NCI-H2227 treated with DMSO at 0.1 percent for 48 hours (cell line): ENCODE data around the gene XRCC5.
"Not testable (repeated sequence)": the region's sequence is repeated elsewhere in the genome, so short reads cannot be mapped to it uniquely, and the experiment has no call there.

Experiments
- DNase-seq: peaks from one replicate; lab custom pipeline; 2025; lab: John Stamatoyannopoulos, UW

The XRCC5 gene

DNA sequence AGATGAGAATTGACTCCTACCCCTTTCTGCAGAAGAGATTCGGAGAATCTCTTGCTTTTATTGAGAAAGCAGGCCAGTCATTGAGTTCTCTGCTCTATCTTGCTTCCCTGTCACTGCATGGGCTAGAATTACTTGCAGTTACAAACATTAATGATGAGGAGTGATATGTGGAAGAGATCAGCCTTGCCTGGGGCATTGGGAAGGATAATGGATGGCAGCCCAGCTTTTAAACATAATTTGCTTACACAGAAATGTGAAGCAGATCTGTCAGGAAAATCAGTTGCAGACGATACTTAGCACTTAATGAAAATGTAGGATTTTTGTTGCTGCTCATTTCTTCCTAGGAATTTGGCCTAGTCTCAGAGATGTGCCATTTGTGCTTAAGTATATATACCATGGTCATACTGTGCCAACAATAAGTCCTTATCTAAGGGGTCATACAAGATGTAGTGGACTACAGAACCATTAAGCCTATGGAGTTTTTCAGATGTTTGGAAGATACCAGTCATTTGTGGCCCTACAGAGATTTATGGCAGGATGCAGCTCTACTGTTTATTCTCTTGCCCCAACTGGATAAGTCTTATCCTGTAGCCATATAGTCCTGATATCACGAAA lies 92.7 kb downstream of the XRCC5 start:
- no peak for DNase-seq

DNA sequence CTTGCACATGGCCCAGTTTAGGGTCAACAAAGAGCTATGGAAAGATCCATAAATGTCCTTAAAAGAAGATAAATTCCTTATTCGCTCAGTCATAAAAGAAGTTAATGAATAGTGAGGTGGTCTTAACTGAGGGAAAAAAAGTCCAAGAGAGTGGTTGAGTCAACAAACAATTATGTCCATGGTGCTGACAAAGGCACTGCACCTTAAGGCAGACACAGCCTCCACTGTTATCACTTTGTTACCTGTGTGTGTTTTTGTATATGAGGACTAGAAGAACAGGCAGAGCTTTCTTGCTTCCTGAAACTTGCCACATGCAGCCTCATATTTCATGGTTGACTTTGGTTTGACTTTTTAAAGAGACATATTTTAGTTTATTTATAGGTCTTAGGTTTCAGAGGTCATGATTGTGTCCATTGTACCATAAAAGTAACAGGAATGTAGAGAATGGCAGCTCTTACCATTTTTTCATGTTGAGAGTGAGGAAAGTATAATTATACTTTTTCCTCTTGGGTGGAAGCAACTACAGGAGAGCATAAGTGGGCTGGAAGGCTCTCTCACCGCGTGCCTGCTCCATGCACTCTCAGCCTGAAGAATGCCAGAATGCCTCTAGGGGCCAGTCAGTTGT lies 93.6 kb downstream of the XRCC5 start:
- no peak for DNase-seq

DNA sequence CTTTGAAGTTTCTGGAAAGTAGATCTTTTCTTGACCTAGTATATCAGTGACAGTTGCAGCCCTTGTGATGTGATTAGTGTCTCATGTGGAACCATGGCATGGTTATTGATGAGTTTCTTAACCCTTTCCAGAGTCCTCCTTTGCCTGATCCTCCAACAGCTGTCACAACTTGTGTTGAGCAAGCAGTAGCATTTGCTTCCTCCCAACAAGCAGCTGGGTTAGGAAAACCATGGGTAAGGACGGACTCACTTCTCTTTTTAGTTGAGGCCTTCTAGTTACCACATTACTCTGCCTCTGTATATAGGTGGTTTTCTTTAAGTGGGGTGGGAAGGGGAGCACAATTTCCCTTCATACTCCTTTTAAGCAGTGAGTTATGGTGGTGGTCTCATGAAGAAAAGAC lies 96.3 kb downstream of the XRCC5 start:
- DNase-seq = no peak

DNA sequence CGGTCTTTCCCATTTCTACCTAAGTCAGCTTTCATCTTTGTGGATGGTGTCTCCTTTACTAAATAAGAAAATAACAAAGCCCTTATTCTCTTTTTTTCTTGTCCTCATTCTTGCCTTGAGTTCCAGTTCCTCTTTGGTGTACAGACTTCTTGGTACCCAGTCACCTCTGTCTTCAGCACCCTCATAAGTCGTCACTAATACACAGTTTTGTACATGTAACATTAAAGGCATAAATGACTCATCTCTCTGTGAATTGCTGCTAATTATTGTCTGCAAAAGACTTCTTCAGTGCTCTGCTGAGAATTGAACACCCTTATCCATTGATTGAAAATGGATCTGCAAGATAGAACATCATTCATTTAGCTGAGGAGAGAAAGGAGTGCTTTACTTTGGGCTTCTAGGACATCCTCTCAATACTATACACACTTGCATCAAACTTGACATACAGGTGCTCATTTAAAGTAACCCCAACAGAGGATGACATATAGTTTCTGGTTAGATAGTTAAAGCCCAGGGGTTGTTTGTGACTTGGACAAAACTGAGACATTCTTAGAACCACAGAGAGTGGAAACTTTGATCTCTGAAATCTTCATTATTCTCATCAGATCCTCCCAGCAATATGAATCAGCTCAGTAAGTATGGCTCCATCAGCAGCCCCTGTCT lies 97.0 kb downstream of the XRCC5 start:
- DNase-seq = no peak

DNA sequence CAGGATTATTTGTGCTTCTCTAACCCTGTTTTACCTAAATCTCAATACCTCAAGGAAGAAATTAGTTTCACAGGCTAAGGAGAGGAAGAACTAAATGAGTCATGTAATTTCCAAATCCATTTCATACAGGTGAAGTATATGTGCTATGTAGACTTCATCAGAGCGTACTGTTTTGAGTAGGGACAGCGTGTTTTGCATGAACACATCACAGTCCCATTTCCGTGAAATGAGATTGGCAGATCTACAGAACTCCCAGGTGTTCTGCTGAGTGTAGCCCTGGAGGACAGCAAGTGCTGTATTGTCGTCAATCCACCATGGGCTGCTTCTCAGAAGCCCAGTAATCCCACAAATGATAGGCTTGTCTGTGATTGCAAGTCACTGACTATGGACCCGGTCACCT lies 97.7 kb downstream of the XRCC5 start:
- no peak for DNase-seq

DNA sequence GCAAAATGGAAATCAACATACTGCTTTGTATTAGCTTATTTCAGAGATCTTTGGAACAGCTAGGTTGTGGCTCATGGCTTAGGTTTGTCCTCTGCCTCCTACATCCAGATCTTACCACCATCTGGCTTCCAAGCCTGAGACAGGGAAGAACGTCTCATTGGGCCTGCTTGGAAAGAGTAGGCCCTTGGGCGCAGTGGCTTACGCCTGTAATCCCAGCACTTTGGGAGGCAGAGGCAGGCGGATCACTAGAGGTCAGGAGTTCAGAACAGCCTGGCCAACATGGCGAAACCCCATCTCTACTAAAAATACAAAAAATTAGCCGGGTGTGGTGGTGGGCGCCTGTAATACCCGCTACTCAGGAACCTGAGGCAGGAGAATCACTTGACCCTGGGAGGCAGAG lies 99.5 kb downstream of the XRCC5 start:
- not testable (repeated sequence) for DNase-seq

DNA sequence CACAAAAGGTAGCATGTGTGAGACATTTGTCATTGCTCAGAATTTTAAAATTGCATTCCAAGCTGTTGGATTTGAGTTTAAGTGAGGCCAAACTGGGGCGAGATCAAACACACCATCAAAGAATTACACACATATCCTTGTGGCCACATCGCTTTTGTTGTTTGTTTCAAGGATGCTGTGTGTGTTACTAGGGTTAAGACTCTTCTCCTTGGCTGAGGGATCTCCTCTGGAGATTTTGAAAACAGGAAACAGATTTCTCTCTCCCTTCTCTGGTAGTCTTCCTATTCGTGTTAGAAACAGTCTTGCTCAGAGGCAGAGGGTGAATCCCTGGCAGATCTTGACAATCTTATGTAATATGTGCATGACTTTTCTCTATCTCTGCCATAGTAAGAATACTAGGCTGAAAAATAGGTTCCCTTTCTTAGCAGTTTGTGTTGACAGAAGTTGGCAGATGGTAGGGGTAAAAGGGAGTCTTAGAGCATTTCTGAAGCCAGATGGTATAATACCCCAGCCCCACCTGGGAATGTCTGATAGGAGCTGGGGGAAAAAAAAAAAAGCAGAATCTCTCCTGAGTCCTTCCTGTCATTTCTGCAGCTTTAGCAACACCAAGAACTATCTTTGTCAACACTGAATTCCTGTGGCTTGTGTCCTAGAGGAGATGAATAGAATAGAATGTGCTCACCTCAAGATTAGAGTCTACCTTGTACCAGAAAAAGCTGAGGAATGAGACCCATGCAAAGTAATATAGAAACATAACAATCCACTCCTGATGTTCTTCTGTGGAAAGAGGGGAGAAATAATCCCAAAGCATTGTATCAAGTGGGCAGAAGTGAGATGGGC lies 101.8 kb downstream of the XRCC5 start:
- no peak for DNase-seq

DNA sequence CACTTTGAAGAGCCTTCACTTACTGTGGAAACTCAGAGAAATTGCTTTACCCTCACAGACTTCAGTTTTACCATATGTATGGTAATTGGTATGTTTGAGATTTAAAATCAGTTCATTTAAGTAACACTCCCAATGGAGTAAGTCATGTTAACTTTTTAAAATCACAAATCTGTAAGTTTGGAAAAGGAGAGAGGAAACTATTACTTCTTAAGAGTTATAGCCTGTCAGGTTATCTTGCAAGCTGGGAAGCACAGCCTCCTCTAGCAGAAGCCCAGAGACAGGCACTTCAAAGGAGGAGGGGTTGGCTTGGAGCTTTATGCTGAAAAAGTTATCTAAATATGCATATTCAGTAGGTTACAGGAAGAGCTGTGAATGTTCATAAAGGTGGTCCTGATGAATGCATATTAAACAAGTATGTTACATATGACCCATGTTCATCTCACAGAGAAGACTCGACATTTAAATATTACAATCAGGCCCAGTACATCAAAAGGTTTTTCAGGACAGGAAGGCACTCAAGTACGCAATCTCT lies 102.5 kb downstream of the XRCC5 start:
- DNase-seq = no peak

DNA sequence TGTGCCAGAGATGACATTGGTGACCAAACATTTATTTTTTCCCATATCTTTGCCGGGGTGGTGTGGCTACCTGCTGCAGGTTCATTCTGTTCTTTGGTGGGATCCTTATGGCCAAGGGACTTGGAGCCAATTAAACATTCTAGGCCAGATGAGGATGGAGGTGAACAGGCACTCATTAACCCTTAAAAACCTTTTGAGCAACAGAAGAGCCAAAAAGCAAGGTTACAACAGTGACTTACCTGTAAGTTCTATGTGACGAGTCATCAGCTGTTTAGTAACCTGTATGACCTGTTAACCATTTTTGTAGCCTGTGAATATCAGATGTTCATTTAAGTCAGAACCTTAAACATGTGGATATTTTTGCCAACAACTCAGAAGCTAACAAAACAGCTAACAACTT lies 105.6 kb downstream of the XRCC5 start:
- no peak for DNase-seq

DNA sequence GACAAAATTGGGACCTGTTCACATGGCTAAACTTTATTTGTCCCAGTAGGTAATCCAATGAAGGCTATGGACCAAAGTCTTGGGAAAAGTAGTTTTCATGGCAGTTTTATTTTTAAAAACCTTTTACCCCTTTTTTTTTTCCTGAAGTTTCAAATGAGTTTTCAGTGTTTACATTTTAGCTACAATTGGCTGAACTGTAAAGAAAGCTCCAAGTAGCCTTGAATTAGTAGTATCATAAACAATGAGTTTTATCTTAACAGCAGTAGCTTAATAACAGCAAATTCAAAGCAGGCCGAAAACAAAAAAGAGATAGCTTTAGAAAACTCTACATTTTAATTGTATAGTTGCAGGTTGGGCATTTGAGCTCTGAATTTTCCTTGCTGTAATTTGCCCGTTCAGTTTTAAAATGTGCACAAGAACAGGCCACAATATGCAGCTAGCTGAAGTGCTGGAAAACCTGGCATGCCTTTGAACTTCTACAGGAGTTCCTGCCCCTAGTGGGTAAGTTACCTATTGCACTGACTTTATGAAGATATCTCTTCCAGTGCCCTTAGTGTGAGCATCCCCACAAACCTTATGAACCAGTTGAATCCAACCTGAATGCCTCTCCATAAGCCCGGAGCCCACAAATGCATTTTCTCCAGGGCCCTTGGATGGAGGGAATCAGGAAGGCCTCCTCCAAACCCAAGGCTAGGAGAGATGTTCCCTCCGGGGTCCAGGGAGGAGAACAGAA lies 106.7 kb downstream of the XRCC5 start:
- DNase-seq = no peak

DNA sequence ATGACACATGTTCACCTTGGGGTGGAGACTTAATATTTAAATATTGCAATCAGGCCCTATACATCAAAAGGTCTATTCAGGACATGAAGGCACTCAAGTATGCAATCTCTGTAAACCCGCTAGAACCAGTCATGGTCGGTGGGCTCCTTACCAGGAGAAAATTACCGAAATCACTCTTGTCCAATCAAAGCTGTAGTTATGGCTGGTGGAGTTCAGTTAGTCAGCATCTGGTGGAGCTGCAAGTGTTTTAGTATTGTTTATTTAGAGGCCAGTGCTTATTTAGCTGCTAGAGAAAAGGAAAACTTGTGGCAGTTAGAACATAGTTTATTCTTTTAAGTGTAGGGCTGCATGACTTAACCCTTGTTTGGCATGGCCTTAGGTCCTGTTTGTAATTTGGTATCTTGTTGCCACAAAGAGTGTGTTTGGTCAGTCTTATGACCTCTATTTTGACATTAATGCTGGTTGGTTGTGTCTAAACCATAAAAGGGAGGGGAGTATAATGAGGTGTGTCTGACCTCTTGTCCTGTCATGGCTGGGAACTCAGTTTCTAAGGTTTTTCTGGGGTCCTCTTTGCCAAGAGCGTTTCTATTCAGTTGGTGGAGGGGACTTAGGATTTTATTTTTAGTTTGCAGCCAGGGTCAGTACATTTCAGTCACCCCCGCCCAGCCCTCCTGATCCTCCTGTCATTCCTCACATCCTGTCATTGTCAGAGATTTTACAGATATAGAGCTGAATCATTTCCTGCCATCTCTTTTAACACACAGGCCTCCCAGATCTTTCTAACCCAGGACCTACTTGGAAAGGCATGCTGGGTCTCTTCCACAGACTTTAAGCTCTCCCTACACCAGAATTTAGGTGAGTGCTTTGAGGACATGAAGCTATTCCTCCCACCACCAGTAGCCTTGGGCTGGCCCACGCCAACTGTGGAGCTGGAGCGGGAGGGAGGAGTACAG lies 108.1 kb downstream of the XRCC5 start:
- no peak for DNase-seq

DNA sequence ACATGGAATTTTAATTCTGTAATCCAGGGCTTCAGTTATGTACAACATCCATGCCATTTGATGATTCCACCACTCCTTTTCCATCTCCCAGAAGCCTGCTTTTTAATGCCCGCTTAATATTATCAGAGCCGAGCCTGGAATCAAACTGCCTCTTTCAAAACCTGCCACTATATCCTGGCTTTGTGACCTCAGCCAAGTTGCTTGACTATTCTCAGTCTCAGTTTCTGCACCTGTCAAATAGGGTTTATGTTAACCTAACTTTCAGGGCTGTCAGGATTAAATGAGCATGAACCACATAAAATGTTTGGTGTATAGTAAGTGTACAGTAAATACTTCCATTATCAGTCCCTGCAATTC lies 108.7 kb downstream of the XRCC5 start:
- no peak for DNase-seq

DNA sequence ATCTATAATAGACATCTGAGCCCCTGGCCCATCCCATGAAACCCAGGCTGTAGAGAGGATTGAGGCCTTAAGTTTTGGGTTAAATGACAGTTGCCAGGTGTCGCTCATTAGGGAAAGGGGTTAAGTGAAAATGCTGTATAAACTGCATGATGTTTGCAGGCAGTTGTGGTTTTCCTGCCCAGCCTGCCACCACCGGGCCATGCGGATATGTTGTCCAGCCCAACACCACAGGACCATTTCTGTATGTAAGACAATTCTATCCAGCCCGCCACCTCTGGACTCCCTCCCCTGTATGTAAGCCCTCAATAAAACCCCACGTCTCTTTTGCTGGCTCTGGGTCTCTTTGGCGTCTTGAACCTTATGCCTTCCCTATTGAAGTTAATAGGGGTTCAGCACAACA lies 110.7 kb downstream of the XRCC5 start:
- DNase-seq = no peak

DNA sequence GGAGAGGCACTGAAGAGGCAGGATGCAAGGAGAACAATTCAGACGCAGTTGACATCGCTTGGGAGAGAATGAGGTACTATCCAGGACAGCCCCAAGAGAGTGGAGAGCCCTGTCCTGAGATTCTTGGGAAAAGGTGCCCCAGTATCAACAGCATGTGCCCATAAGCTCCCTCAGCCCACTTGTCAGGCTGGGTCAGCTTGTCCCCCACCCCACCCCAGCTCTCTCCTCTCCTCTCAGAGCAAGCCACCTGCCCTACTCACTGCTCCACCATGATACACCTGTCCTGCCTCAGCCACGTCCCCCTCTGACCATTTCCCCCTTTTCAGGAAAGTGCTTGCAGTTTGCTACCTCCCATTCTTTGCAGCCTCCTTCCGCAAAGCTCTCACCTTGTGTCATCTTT lies 111.8 kb downstream of the XRCC5 start:
- DNase-seq = no peak

DNA sequence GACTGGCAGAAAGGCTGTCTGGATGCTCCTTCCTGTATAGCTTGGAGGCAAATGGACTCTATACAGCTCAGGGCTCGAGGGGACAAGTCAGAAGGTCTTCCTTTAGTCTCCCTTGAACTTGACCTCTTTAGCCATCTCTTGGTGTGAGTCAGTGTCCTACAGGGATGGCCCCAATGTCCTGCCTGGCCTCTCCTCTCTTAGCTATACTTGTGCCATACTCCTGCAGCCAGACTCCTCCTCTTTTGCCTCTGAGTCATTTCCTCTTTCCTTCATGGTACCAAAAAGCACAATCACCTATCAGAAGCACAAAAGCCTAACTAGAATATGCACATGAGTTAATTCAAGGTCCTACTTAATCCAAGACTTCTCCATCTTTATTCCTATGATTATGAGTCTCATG lies 112.7 kb downstream of the XRCC5 start:
- no peak for DNase-seq

DNA sequence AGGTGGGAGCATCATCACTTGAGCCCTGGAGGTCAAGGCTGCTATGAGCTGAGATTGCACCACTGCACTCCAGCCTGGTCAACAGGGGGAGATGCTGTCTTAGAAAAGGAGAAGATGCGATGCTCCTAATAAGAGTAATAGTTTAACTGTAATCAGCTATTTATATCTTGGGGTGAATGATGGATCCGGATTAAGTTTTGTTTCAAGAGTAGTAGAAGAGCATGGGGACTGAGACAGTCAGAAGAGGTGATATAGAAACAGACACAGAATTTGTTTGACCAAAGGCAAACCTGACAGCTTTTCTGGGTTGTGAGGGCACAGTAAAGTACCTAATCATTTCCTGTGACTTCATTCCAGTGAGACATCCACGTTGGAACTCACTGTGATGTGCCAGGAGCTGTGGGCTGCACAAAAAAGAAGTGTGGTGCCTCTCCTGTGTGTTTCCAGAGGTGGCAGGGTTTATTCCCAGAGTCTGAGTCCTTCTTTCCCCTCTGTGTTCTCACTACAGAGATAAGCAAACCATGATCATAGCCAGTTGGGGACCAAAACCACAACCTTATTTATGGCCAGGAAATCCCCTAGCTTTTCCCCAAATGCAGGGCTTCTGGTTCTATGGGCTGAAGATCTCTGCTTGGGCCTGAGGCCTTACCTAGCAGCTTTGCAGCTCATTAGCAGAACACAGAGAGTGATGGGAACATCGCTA lies 113.7 kb downstream of the XRCC5 start:
- no peak for DNase-seq

DNA sequence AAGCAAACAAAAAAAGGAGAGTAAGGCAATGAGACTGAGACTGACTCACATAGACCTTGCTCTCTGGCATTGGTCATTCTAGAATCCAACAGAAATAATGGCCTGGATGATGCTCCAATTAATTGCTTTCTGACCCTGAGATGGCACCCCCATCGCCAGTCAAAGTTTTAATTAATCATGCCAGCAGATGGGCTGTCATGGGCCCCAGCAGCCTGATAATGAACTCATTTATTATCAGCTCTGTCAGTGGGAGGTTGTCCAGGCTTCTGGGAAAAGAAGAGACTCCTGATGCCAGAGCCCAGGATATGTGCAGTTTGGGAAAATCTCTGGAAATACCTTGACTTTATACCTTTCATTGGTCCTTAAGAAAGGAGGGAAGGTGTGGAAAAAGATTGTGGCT lies 115.2 kb downstream of the XRCC5 start:
- DNase-seq = no peak

DNA sequence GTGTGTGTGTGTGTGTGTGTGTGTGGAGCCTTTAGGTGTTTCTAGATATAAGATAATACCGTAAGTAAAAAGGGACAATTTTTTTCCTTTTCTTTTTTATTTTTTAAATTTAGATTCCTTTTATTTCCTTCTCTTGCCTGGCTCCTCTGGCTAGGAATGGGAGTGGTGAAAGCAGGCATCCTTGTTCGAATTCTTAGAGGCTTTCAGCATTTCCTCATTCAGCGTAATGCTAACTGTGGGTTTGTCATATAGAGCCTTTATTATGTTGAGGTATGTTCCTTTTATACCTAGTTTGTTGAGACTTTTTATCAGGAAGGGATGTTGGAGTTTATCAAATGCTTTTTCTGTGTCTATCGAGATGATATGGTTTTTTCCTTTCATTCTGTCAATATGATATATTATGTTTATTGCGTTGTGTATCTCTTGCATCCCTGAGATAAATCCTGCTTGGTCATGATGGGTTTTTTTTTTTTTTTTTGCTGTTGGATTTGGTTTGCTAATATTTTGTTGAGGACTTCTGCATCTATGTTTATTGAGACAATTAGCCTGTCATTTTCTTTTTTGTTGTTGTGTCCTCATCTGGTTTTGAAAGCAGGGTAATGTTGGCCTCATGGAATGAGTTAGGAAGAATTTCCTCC lies 120.2 kb downstream of the XRCC5 start:
- no peak for DNase-seq

DNA sequence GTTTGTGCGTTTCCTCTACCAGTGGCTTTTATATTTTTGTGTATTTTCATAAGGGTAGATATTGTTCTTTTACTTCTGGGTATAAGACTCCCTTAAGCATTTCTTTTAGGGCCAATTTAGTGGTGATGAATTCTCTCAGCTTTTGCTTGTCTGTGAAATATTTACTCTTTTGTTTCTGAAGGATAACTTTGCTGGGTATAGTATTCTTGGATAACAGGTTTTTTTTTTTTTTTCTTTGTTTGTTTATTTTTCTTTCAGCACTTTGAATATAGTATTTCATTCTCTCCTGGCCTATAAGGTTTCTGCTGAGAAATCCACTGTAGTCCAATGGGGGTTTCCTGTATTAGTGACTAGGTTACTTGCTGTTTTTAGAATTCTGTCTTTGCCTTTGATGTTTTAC lies 122.7 kb downstream of the XRCC5 start:
- DNase-seq = no peak

DNA sequence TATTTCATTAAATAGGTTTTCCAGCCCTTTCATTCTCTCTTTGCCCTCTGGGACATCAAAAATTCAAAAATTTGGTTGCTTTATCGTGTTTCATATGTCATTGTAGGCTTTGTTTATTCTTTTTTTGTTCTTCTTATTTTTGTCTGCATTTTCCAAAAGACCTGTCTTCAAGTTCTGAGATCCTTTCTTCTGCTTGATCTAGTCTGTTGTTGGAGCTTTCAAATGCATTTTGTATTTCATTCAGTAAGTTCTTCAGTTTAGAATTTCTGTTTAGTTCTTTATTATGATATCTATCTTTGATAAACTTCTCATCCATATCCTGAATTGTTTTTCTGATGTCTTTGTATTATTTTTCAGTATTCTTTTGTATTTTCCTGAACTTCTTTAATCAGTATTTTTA lies 123.6 kb downstream of the XRCC5 start:
- no peak for DNase-seq
